ENCODE data around the gene CPNE6. TPM values are rescaled to one million over a fixed set of nuclear protein-coding genes. Genes with fewer than 3 reads are reported as not detected.

The CPNE6 gene
- total and polyA plus RNA-seq, 8 donors = 0.12 TPM; not detected in 7

- Histone ChIP-seq H3K4me1 (peaks cover 0 to 28% of the 10 kb centered on the region in 2 donors), H3K36me3 (no peaks in the 10 kb centered on the region), H3K9me3 (no peaks in the 10 kb centered on the region), H3K4me3 (peak overlapping the region; percentile 60 to 73), H3K27ac (no peak overlapping the region), H3K27me3 (peaks cover 0 to 37% of the 10 kb centered on the region in 2 donors)
- intact Hi-C loops (cut with DNase I) = no loop called here
- ATAC-seq = no peak
- no peak for DNase-seq
- no peak for TF ChIP-seq CTCF (IDR thresholded peaks at IDR 0.05)
These were observed 18.5 kb upstream of the CPNE6 start for GRCh38 chr14:24052656-24053547.

GRCh38 chr14:24053548-24054323 lies 17.6 kb upstream of the CPNE6 start:
- DNase-seq = peak in 2 of 4 donors; percentile 21 to 27
- no peak overlapping the region for H3K27ac ChIP-seq
- intact Hi-C loops (cut with DNase I) = no loop called here
- no peaks in the 10 kb centered on the region for H3K9me3 ChIP-seq
- H3K4me3 ChIP-seq = no peak overlapping the region
- ATAC-seq = no peak
- H3K27me3 ChIP-seq = peaks cover 0 to 37% of the 10 kb centered on the region in 2 donors
- no peak for TF ChIP-seq CTCF (IDR thresholded peaks at IDR 0.05)
- no peaks in the 10 kb centered on the region for H3K36me3 ChIP-seq
- peaks cover 0 to 27% of the 10 kb centered on the region in 2 donors for H3K4me1 ChIP-seq

- H3K36me3 ChIP-seq = no peaks in the 10 kb centered on the region
- ATAC-seq = no peak
- no peak for TF ChIP-seq CTCF (IDR thresholded peaks at IDR 0.05)
- H3K4me3 ChIP-seq = no peak overlapping the region
- intact Hi-C loops (cut with DNase I) = no loop called here
- no peaks in the 10 kb centered on the region for H3K9me3 ChIP-seq
- H3K27me3 ChIP-seq = peaks cover 0 to 37% of the 10 kb centered on the region in 2 donors
- H3K27ac ChIP-seq = no peak overlapping the region
- no peak for DNase-seq
- peaks cover 0 to 21% of the 10 kb centered on the region in 2 donors for H3K4me1 ChIP-seq
These were observed 17.1 kb upstream of the CPNE6 start for GRCh38 chr14:24054324-24054641.

GRCh38 chr14:24054646-24055045 lies 16.7 kb upstream of the CPNE6 start:
- no peak for TF ChIP-seq CTCF (IDR thresholded peaks at IDR 0.05)
- Histone ChIP-seq H3K27ac (no peak overlapping the region), H3K27me3 (peaks cover 0 to 37% of the 10 kb centered on the region in 2 donors), H3K36me3 (no peaks in the 10 kb centered on the region), H3K4me3 (no peak overlapping the region), H3K9me3 (no peaks in the 10 kb centered on the region), H3K4me1 (peaks cover 0 to 19% of the 10 kb centered on the region in 2 donors)
- intact Hi-C loops (cut with DNase I) = no loop called here
- ATAC-seq (no peak), DNase-seq (no peak)
